ENCODE results near the gene SLC7A6OS. TPM values are rescaled to one million over a fixed set of nuclear protein-coding genes. Genes with fewer than 3 reads are reported as not detected.

Gene SLC7A6OS
- total and polyA plus RNA-seq, 2 experiments from 2014 or later: 16.4 to 17.9 TPM

- TF ChIP-seq ZNF462 (CRISPR knock-in tag; IDR thresholded peaks at IDR 0.05) (no peak), REST (IDR thresholded peaks at IDR 0.05; ENCODE audit: unreplicated experiment) (no peak)
These were observed 24.4 kb upstream of the SLC7A6OS start (continued) for GRCh38 chr16:68335175-68335574.

- Mint-ChIP-seq H3K9me3 (no peaks in the 10 kb centered on the region), H3K27me3 (ENCODE audit: insufficient read depth, low read depth, poor library complexity) (no peaks in the 10 kb centered on the region), H3K36me3 (ENCODE audit: low read depth) (peaks cover 34% of the 10 kb centered on the region), H3K4me3 (no peak overlapping the region), H3K27ac (no peak overlapping the region), H3K4me1 (peaks cover 3% of the 10 kb centered on the region; the same call in 1 of the 3 replicates)
- no peaks in the 10 kb centered on the region for H3K4me1 ChIP-seq (ENCODE audit: insufficient read depth)
- H3K27ac ChIP-seq (ENCODE audit: low read depth): no peak overlapping the region
- no peak for DNase-seq (ENCODE audit: low spot score)
- no peak overlapping the region for H3K4me3 ChIP-seq
- H3K4me2 ChIP-seq: no peak overlapping the region
- H2AFZ ChIP-seq: no peak overlapping the region
- H3F3A ChIP-seq (replicated peaks; ENCODE audit: low read depth): no peaks in the 10 kb centered on the region
- H4K20me1 ChIP-seq (replicated peaks; ENCODE audit: insufficient read depth): no peaks in the 10 kb centered on the region
- no peaks in the 10 kb centered on the region for H3K27me3 ChIP-seq (ENCODE audit: insufficient read depth)
- H3K9me2 ChIP-seq (ENCODE audit: insufficient read depth): no peaks in the 10 kb centered on the region
- no peaks in the 10 kb centered on the region for H3K79me2 ChIP-seq (replicated peaks; ENCODE audit: insufficient read depth)
- no peak for ATAC-seq
- H3K36me3 ChIP-seq (ENCODE audit: insufficient read depth): peaks cover 17% of the 10 kb centered on the region; the same call in 1 of the 2 replicates
- TF ChIP-seq EZH2 (IDR thresholded peaks at IDR 0.05; ENCODE audit: low read depth, unreplicated experiment) (no peak), POLR2AphosphoS5 (IDR thresholded peaks at IDR 0.05; ENCODE audit: low read depth) (no peak), ZNF114 (CRISPR knock-in tag; IDR thresholded peaks at IDR 0.05) (no peak), EZH2phosphoT487 (IDR thresholded peaks at IDR 0.05; ENCODE audit: unreplicated experiment) (no peak), ETS1 (IDR thresholded peaks at IDR 0.05) (no peak), JUNB (IDR thresholded peaks at IDR 0.05; ENCODE audit: unreplicated experiment) (no peak), ZNF331 (CRISPR knock-in tag; IDR thresholded peaks at IDR 0.05; ENCODE audit: low read depth) (no peak), NANOG (IDR thresholded peaks at IDR 0.05; ENCODE audit: borderline replicate concordance) (no peak), CTCF (conservative IDR thresholded peaks at IDR 0.05; ENCODE audit: low read depth in 2 of 2) (no peak), CREB1 (CRISPR knock-in tag; IDR thresholded peaks at IDR 0.05; ENCODE audit: low read depth) (no peak), STAT1 (IDR thresholded peaks at IDR 0.05; ENCODE audit: unreplicated experiment) (no peak)
These were observed 21.8 kb upstream of the SLC7A6OS start for GRCh38 chr16:68332411-68333121.
